ENCODE data around the gene ZNF385B. TPM values are rescaled to one million over a fixed set of nuclear protein-coding genes. Genes with fewer than 3 reads are reported as not detected.

Gene ZNF385B
- total and polyA plus RNA-seq, 5 donors: 32.6 to 95.9 (median 65.6) TPM

DNA sequence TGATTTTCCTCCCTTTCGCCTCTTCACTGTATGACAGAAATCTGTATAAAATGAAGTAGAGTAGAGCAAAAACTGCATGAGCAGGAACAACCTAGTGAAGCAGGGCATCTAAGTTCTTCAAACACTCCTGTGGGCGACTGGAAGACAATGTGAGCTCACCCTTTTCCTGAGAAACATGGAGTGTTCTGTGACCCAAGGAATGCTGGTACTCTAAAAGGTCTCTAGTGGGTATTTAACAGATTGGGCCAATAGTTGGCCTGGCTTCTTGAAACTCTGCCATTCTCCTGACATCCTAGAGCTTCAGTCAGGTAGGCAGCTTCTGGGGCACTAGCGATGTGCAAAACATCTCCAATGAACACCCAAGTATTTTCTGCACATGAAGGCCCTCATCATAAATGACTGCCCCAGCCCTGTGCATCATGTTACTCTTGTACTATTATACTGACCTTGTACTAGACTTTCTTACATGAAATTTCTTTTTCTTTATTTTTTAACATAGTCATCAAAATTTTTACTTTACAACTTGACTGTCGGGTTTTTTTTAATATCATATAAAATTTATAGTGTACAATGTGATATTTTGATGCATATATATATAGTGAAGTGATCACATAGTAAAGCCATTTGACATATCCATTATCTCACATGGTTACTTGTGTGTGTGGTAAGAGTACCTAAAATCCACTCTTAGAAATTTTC lies 302.2 kb downstream of the ZNF385B start:
- H3K27me3 ChIP-seq (ENCODE audit: control insufficient read depth, insufficient read depth): no peaks in the 10 kb centered on the region
- H3K4me1 ChIP-seq (ENCODE audit: control insufficient read depth, insufficient read depth, low read length): no peaks in the 10 kb centered on the region
- DNase-seq (no peak), ATAC-seq (no peak)
- no peak overlapping the region for H3K4me3 ChIP-seq (ENCODE audit: low read length)
- intact Hi-C loops (cut with DNase I): no loop called here
- no peaks in the 10 kb centered on the region for H3K9me3 ChIP-seq (ENCODE audit: control insufficient read depth, low read length)
- H3K27ac ChIP-seq (ENCODE audit: low read length): peak overlapping the region; percentile 27
- 84% methylated on average over 4 of the region's 4 CpGs for WGBS

- intact Hi-C loops (cut with DNase I): no loop called here
- 74% methylated on average over 2 of the region's 2 CpGs for WGBS
- DNase-seq (no peak), ATAC-seq (peak in 1 of 2 donors; percentile 65)
- H3K4me1 ChIP-seq (ENCODE audit: control insufficient read depth, insufficient read depth, low read length): no peaks in the 10 kb centered on the region
- no peak overlapping the region for H3K4me3 ChIP-seq (ENCODE audit: low read length)
- no peaks in the 10 kb centered on the region for H3K27me3 ChIP-seq (ENCODE audit: control insufficient read depth, insufficient read depth)
- peak overlapping the region; percentile 23 for H3K27ac ChIP-seq (ENCODE audit: low read length)
- H3K9me3 ChIP-seq (ENCODE audit: control insufficient read depth, low read length): no peaks in the 10 kb centered on the region
Observed at GRCh38 chr2:179558010-179558934, 303.1 kb downstream of the ZNF385B start.

DNA sequence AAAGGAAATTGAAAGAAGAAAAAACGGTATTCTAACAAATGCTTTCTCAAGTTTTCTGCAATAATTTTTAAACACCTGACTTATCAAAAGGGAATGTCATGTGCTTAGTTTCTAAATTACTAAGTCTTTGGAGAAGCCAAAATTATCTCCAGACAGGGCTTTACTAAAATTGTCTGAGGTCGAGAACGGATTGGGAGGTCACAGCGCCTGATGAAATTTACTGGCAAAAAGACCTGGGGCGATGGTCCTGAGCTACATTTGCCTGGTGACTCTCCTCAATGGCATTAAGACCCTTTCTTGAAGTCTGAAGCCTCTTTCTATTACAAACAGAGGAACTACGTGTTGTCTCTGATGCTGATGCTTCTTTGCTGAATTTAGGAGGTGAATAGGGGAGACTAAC lies 305.0 kb downstream of the ZNF385B start:
- intact Hi-C loops (cut with DNase I): no loop called here
- Histone ChIP-seq H3K4me3 (ENCODE audit: low read length) (no peak overlapping the region), H3K4me1 (ENCODE audit: control insufficient read depth, insufficient read depth, low read length) (no peaks in the 10 kb centered on the region), H3K27ac (ENCODE audit: low read length) (no peak overlapping the region), H3K9me3 (ENCODE audit: control insufficient read depth, low read length) (no peaks in the 10 kb centered on the region), H3K27me3 (ENCODE audit: control insufficient read depth, insufficient read depth) (no peaks in the 10 kb centered on the region)
- no peak for ATAC-seq
- no peak for DNase-seq
- WGBS: 46% methylated on average over 6 of the region's 6 CpGs

DNA sequence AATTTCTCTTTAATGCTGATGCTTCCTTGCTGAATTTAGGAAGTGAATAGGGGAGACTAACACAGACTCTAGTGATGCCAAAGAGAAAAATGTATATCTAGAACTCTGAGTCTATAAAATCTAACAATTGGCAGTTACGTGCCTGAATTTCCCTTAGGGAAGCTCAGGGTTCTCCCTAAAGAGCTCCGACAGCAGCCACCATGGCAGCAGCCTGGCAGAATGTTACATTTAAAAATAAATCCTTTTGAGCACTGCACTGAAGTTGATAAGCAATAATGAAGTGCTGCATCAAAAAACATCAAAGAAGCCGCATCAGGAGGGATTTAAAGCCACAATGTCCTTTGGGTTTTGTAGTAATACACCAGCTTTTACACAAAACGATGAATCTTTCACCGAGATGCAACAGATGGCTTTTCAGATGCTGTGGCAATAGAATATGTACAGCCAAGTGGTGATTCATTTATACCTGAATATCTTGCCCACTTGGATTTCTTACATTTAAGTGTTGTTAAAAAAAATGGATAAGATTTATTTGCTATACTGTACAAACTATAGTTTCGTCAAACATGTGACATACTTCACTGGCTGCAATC lies 305.6 kb downstream of the ZNF385B start:
- ATAC-seq (no peak), DNase-seq (no peak)
- WGBS: 56% methylated on average over 6 of the region's 6 CpGs
- Histone ChIP-seq H3K9me3 (ENCODE audit: control insufficient read depth, low read length) (no peaks in the 10 kb centered on the region), H3K4me3 (ENCODE audit: low read length) (peak overlapping the region; percentile 25), H3K4me1 (ENCODE audit: control insufficient read depth, insufficient read depth, low read length) (no peaks in the 10 kb centered on the region), H3K27me3 (ENCODE audit: control insufficient read depth, insufficient read depth) (no peaks in the 10 kb centered on the region), H3K27ac (ENCODE audit: low read length) (peak overlapping the region; percentile 19)
- intact Hi-C loops (cut with DNase I): no loop called here

DNA sequence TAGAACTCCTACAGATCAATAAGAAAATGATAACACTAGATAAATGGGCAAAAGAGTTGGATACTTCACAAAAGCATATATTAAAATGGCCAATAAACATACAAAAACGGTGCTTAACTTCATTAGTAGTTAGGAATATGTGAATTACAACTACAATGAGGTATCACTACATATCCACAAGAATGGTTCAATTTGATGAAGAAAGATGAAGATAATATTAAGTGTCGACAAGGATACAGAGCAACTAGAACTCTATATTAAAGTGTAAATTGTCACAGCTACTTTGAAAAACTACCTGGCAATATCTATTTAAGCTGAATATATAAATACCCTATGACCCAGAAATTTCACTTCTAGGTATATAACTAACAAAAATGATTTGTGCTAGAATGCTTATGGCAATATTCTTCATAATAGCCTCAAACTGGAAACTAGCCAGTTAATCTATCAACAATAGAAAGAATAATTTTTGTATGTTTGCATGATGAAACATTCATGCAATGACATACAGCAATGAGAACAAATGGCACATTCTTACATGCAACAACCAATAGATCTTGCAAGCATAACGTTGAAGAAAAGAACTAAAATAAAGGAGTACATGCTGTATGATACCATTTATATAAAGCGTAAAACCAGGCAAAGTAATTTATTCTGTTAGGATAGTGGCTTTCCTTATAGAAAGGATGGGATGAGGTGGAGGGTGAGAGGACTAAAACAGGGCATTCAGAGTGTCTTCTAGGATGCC lies 306.6 kb downstream of the ZNF385B start:
- Histone ChIP-seq H3K4me1 (ENCODE audit: control insufficient read depth, insufficient read depth, low read length) (no peaks in the 10 kb centered on the region), H3K4me3 (ENCODE audit: low read length) (no peak overlapping the region), H3K27ac (ENCODE audit: low read length) (no peak overlapping the region), H3K9me3 (ENCODE audit: control insufficient read depth, low read length) (no peaks in the 10 kb centered on the region), H3K27me3 (ENCODE audit: control insufficient read depth, insufficient read depth) (no peaks in the 10 kb centered on the region)
- intact Hi-C loops (cut with DNase I): no loop called here
- WGBS: 82% methylated on average over 4 of the region's 4 CpGs
- DNase-seq (no peak), ATAC-seq (no peak)

GRCh38 chr2:179553382-179553781 lies 308.0 kb downstream of the ZNF385B start:
- no peak overlapping the region for H3K27ac ChIP-seq (ENCODE audit: low read length)
- H3K4me3 ChIP-seq (ENCODE audit: low read length): no peak overlapping the region
- DNase-seq: no peak
- intact Hi-C loops (cut with DNase I): no loop called here
- WGBS: 89% methylated on average over 3 of the region's 3 CpGs
- ATAC-seq: no peak
- H3K27me3 ChIP-seq (ENCODE audit: control insufficient read depth, insufficient read depth): no peaks in the 10 kb centered on the region
- no peaks in the 10 kb centered on the region for H3K4me1 ChIP-seq (ENCODE audit: control insufficient read depth, insufficient read depth, low read length)
- H3K9me3 ChIP-seq (ENCODE audit: control insufficient read depth, low read length): no peaks in the 10 kb centered on the region

GRCh38 chr2:179551539-179552045 lies 309.8 kb downstream of the ZNF385B start:
- H3K27me3 ChIP-seq (ENCODE audit: control insufficient read depth, insufficient read depth): no peaks in the 10 kb centered on the region
- H3K27ac ChIP-seq (ENCODE audit: low read length): no peak overlapping the region
- H3K4me3 ChIP-seq (ENCODE audit: low read length): no peak overlapping the region
- DNase-seq (no peak), ATAC-seq (no peak)
- H3K9me3 ChIP-seq (ENCODE audit: control insufficient read depth, low read length): no peaks in the 10 kb centered on the region
- H3K4me1 ChIP-seq (ENCODE audit: control insufficient read depth, insufficient read depth, low read length): no peaks in the 10 kb centered on the region
- 62% methylated on average over 1 of the region's 1 CpG for WGBS
- intact Hi-C loops (cut with DNase I): no loop called here

GRCh38 chr2:179550849-179551248 lies 310.6 kb downstream of the ZNF385B start:
- no peak for DNase-seq
- 84% methylated on average over 4 of the region's 4 CpGs for WGBS

GRCh38 chr2:179550214-179550613 lies 311.2 kb downstream of the ZNF385B start:
- no peak overlapping the region for H3K4me3 ChIP-seq (ENCODE audit: low read length)
- no peaks in the 10 kb centered on the region for H3K9me3 ChIP-seq (ENCODE audit: control insufficient read depth, low read length)
- 73% methylated on average over 1 of the region's 1 CpG for WGBS
- H3K4me1 ChIP-seq (ENCODE audit: control insufficient read depth, insufficient read depth, low read length): no peaks in the 10 kb centered on the region
- intact Hi-C loops (cut with DNase I): no loop called here
- no peak for ATAC-seq
- no peak for DNase-seq
- H3K27me3 ChIP-seq (ENCODE audit: control insufficient read depth, insufficient read depth): no peaks in the 10 kb centered on the region
- H3K27ac ChIP-seq (ENCODE audit: low read length): no peak overlapping the region

More at GRCh38 chr2:179550849-179551248, 310.6 kb downstream of the ZNF385B start:
- Histone ChIP-seq H3K4me1 (ENCODE audit: control insufficient read depth, insufficient read depth, low read length) (no peaks in the 10 kb centered on the region), H3K9me3 (ENCODE audit: control insufficient read depth, low read length) (no peaks in the 10 kb centered on the region), H3K27ac (ENCODE audit: low read length) (no peak overlapping the region), H3K27me3 (ENCODE audit: control insufficient read depth, insufficient read depth) (no peaks in the 10 kb centered on the region), H3K4me3 (ENCODE audit: low read length) (no peak overlapping the region)
- ATAC-seq: no peak
- intact Hi-C loops (cut with DNase I): no loop called here

DNA sequence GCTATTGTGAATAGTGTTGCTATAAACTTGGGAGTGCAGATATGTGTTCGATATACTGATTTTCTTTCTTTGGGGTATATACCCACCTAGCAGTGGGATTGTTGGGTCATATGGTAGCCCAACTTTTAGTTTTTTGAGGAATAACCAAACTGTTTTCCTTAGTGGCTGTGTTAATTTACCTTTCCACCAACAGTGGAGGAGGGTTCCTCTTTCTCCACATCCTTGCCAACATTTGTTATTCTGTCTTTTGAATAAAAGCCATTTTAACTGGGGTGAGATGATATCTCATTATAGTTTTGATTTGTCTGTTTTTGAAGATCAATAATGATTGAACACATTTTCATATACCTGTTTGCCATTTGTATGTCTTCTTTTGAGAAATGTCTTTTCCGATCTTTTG lies 314.8 kb downstream of the ZNF385B start:
- H3K9me3 ChIP-seq (ENCODE audit: control insufficient read depth, low read length): no peaks in the 10 kb centered on the region
- ATAC-seq (no peak), DNase-seq (no peak)
- intact Hi-C loops (cut with DNase I): no loop called here
- no peaks in the 10 kb centered on the region for H3K27me3 ChIP-seq (ENCODE audit: control insufficient read depth, insufficient read depth)
- H3K4me3 ChIP-seq (ENCODE audit: low read length): no peak overlapping the region
- 93% methylated on average over 2 of the region's 2 CpGs for WGBS
- H3K27ac ChIP-seq (ENCODE audit: low read length): no peak overlapping the region
- no peaks in the 10 kb centered on the region for H3K4me1 ChIP-seq (ENCODE audit: control insufficient read depth, insufficient read depth, low read length)

All from right cardiac atrium (tissue), 5 donors.